Measurements from ENCODE around the gene COPS7A.

The COPS7A gene

GRCh38 chr12:6723607-6724408 lies at the start of gene COPS7A:
Gene COPS7A, plus strand, starts transcription at chr12:6724046. Its CDS starts 611 bp downstream, at chr12:6724657.
- TF ChIP-seq CTCF (IDR thresholded peaks at IDR 0.05; ENCODE audit: borderline replicate concordance, insufficient read depth, low read depth, low read length), result no peak

GRCh38 chr12:6676962-6677361 lies 46.9 kb upstream of the COPS7A start:
- no peak for TF ChIP-seq CTCF (IDR thresholded peaks at IDR 0.05; ENCODE audit: borderline replicate concordance, insufficient read depth, low read depth, low read length)
- no peak overlapping the region for H3K4me3 ChIP-seq (ENCODE audit: low read depth, low read length)

More at GRCh38 chr12:6723607-6724408, at the start of gene COPS7A:
- peak within 1 kb of the TSS; percentile 75 for H3K4me3 ChIP-seq (ENCODE audit: low read depth, low read length)

GRCh38 chr12:6684609-6685008 lies 39.2 kb upstream of the COPS7A start:
- peak; percentile 46; the same call in 1 of the 2 replicates for TF ChIP-seq CTCF (IDR thresholded peaks at IDR 0.05; ENCODE audit: borderline replicate concordance, insufficient read depth, low read depth, low read length)
- H3K4me3 ChIP-seq (ENCODE audit: low read depth, low read length), result no peak overlapping the region

- H3K4me3 ChIP-seq (ENCODE audit: low read depth, low read length), result no peak overlapping the region
- TF ChIP-seq CTCF (IDR thresholded peaks at IDR 0.05; ENCODE audit: borderline replicate concordance, insufficient read depth, low read depth, low read length), result no peak
Measured at GRCh38 chr12:6685814-6686213, 38.0 kb upstream of the COPS7A start.

- peak overlapping the region; percentile 100 for H3K4me3 ChIP-seq (ENCODE audit: low read depth, low read length)
- TF ChIP-seq CTCF (IDR thresholded peaks at IDR 0.05; ENCODE audit: borderline replicate concordance, insufficient read depth, low read depth, low read length), result no peak
Measured at GRCh38 chr12:6688543-6688998, 35.3 kb upstream of the COPS7A start.

- H3K4me3 ChIP-seq (ENCODE audit: low read depth, low read length), result peak within 1 kb of the TSS; percentile 100
- no peak for TF ChIP-seq CTCF (IDR thresholded peaks at IDR 0.05; ENCODE audit: borderline replicate concordance, insufficient read depth, low read depth, low read length)
Measured at GRCh38 chr12:6688999-6689882, 34.6 kb upstream of the COPS7A start, which contains the start of gene ZNF384. Gene ZNF384, minus strand, starts transcription at chr12:6689375. Its CDS starts 9,855 bp downstream, at chr12:6679520.
